Activated effector memory CD4-positive, alpha-beta T cell treated with anti-CD3 and anti-CD28 coated beads, Interleukin-2, amount 50 U/mL, for 16 hours (primary cell): ENCODE results near the gene PDE1C.

Experiments used
- DNase-seq: peaks from one replicate; pipeline ENCODE4 v3.0.0-alpha.2; 2020

PDE1C gene

DNA sequence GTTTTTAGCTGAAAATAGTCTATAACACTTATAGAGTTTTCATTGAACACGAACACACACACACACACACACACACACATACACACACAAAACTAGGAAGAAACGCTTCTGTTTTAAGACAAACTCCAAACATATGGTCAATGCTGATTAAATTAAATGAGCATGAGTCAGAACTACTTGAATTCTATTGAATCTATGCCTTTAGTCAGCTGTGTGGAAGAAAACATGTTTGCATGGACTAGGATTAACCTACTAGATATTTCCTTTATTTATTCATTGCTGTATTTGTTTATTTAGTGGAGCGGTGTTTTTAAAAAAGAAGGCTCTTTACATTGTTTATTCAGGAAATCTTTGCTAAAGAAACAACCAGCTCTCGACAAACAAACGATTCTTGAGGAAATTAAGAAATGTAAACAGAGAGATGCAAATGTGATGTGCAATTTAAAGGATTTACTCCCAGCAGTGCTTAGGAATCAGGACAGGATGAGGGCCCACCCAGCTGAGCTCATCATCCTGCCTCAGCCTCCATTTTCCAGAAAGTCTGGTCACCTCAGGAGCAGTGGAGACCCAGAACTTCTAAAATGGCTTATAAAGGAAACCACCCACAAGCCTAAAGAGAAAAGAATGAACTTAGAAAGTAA lies 83.2 kb downstream of the PDE1C start:
- no peak for DNase-seq

DNA sequence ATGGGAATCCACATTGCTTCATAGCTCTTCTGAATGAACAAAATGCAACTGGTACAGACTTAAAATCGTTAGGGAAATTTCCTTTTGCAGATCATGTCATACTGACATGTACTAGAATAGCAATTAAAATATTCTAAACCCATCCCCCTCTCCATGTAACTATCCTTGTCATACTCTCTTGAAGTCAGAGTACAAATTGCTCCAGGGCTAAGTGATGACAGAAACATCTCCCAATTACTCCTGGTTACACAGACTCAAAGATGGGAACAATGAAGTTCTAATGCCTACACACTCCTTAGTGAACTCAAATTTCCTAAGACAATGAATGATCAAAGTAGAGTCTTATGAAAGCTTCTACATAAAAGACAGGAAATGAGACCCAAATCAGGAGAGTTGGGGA lies 87.2 kb downstream of the PDE1C start:
- no peak for DNase-seq

DNA sequence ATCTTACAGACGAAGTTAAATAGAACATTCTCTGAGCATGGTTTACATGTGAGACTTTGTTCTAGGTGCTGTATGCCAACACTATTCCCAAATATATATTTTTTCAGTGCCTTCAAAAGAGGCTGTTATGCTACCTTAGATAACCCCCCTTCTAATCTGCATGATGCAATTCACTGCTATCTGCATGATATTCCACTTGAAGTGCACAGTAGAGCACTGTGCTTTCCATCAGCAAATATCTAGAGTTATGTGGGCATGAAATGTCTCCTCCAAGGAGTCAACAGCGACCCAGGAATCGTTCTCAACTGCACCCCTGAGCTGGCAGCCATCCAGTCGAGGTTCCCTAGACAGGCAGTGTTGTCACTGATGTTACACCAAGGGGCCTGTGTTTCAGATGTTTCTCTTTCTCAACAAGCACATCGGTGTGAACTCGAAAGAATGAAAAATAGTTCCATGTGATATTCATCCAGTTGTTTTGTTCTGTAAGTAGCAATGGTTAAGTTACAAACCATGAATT lies 88.3 kb downstream of the PDE1C start:
- no peak for DNase-seq

DNA sequence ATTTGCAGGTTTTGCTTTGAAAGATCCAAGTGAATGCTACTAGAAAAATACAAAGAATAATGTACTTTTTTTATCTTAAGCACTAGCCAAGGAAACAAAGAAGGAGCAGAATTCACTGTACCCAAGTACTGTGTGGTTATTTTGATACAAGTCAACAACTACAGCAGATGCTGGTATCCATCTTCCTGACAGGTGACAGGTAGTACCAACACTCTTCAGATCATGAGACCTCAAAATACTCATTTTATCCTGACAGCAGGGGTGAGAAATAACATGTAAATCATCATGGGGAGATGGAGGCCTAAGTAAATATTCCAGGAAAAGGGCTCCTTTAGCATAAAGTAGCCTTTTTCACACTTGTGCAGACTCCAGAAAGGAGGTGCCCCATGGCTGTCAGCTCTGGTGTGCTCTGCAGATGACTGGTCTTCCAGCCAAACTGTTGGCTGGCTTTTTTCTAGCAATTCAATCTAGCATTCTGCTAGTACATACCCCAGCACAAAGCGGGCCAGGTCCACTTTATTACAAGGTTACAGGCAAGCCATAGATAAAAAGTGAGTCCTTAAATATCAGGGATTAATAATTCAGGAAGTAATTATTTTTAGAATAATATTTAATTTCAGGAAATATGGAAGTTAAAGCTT lies 90.4 kb downstream of the PDE1C start:
- DNase-seq: no peak

DNA sequence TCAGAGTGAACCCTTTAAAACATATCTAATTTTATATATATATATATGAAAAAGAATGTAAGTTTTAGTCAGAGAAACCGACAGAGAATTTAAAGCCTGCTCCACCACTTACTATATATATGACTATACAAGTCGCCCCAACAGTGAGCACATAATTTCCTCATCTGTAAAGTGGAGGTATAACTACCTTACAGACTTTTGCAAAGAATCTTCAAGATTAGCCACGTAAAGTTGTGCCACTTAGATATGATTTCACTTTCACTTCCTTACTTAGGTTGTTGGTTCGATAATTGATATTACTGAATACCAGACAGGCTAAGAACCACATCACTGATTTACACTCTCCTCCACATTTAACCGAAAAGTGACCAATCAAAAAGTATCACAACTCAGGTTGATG lies 94.7 kb downstream of the PDE1C start:
- no peak for DNase-seq

DNA sequence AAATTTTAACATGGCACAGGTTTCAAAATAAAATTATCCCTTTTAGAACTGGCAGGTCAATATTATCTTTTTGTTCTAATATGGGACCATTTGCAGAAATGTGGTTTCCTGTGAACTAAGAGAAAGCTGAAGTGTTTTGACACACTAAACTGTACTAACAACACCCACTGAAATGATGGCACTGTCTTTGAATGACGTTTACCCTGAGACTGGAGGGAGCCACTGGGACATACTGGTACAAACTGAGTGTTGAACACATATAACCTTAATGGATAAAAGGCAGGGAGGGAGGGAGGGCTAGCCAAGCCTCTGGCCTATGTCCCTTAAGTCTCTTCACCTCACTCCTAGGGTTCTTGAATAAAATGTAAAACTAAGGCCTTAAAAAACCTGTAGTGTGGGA lies 95.9 kb downstream of the PDE1C start:
- DNase-seq: no peak

DNA sequence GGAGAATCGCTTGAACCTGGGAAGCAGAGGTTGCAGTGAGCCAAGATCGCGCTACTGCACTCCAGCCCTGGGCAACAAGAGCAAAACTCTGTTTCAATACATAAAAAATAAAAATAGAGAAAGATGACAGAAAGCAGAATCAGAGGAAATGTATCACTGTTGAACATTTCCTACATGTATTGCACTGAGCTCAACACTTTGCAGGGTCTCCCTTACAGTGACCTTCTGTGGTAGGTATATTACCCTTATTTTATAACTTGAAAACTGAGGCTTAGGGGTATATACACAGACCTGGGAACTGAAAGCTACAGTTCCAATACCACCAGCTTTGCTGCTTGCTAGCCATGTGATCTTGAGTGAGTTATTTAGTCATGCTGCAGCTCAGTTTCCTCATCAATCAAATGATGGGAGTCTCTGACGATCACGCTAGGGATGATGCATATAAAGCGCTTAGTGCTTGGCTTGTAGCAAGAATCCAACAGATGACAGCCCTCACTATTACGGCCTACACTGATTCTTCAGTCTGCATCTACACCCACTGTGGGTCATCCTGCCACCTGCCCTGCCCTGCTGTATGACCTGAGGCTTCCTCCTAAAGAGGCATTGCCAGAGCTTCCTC lies 99.0 kb downstream of the PDE1C start:
- DNase-seq: no peak

DNA sequence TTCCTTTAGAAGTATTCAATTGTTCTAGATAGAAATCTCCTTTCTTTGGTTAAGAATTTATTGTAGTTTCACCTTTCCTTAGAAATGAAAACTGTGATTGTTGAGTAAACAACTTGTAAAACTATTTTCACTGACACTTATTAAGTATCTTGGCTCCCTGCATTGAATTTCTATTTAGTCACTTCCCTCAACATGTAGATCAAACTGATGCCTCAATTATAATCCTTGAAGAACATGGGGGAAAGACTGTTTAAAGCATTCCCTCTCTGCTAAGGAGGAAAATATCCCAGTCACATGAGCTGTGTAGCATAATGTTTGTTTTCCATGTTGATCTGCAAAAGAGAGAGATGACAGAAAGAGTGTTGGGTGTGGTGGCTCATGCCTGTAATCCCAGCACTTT lies 99.7 kb downstream of the PDE1C start:
- DNase-seq: no peak

DNA sequence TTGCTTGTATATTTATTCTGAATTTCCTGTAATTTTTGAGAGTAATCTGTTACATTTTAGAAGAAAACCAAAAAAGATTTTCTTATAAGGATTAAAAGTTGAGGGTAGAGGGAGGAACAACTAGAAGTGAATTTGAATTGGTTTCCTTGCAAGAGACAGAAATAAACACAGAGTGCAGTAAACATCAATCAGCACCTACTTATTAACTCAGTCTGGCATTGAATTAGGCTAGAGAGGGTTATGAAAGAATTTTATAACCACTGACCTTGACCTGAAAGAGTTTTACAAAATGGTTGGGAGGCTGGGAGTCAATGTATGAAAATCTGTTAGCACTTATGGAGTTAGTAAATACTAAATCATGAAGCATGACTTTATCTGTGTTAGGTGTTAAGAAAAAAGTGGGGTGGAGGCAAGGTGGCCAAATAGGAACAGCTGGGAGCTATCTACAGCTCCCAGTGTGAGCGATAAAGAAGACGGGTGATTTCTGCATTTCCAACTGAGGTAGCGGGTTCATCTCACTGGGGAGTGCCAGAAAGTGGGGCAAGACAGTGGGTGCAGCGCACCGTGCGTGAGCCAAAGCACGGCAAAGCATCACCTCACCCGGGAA lies 106.5 kb downstream of the PDE1C start:
- DNase-seq: no peak

DNA sequence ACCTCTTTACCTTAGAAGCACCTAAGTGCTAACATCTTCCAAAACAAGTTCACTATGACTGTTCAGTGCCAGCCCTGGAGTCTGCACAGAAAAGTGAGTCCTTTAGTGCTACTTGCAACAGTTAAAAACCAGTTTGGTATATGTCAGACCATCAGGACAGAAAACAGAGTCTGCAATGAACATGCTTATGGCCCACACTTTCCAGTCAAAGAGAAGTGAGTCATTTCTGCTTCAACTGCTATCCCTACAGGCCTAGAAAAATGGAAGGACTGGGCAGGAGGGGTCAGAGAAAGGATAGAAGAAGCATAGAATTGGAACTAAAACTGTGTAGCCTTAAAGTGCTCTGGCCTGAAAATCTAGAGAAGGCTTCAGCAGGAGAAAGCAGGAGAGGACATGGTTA lies 108.0 kb downstream of the PDE1C start:
- no peak for DNase-seq

DNA sequence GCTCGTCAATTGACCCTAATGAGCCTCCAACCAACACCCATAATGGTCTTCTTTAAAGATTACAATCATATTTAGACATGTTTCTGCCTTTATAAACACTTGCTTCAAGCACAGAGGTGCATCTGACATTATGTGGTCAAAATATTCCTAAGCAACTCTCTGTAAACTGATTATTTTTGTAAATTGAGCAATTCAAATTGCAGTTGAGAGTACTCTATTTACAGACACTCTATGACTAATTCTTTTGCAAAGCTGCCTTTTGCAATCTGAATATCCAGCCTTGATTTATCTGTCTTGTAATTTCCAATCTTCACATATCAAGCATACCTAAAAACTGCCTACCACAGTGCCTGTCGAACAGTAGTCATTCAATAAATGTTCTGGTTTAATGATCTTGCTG lies 112.0 kb downstream of the PDE1C start:
- no peak for DNase-seq

DNA sequence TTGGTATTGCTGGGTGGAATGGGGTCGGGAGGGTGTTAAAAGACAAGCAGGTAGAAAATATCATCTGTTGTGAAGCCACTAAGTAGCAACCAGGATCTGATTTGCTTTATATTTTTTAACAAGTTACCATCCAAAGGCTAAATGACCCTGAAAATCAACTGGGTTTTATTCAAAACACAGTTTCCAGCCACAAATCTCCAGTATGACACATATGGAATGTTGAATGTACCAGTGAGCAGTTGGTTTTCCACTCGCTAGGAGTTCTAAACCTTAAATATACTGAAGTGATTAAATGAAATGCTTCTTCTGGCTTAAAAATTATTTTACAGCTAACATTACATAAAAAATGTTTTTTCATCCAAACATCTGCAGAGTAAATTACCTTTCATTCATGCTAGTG lies 112.5 kb downstream of the PDE1C start:
- no peak for DNase-seq

DNA sequence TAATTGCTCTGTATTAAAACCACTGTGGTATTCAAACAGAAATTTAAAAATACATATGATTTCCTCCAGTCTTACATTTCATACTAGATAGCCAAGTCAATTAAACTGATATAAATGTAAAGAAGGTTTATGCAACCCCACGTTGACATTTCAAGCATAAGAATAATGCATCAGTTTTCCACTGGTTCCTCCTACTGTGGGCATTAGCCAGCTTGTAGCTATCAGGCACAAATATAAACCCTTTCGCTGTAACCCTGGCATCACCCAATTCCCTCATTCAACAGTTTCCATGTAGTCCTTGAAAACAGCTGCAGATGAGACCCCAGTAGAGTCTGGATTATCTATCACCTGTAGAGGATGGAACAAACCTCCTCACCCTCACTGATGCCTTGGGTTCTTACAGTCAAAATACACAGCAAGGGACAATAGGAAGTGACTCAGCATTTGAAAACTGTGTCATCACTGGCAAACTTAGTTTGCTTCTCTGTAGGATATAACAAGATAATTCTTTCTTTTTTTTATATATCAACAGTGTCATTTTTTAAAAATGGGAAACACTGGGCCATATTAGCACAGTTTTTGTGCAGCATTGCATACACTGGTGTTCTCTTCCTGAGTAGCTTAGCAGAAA lies 113.0 kb downstream of the PDE1C start:
- no peak for DNase-seq

DNA sequence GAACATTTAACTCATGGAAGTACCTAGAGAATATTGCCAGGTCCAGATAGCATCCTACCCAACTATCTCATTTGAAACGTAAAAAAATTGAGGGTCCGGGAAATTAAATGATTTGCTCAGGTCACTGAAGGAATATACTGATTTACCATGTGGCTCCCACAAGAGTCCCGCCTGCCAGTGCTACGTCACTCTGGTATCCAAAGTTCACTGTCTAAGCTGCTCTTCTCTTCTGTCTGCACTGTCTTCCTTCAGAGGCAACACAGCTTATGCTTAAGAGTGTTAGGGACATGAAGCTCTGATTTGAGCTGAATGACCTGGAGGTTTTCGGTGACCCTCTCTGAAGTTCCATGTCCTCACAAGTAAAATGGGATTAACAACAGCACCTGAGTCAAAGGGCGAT lies 114.6 kb downstream of the PDE1C start:
- DNase-seq: no peak

DNA sequence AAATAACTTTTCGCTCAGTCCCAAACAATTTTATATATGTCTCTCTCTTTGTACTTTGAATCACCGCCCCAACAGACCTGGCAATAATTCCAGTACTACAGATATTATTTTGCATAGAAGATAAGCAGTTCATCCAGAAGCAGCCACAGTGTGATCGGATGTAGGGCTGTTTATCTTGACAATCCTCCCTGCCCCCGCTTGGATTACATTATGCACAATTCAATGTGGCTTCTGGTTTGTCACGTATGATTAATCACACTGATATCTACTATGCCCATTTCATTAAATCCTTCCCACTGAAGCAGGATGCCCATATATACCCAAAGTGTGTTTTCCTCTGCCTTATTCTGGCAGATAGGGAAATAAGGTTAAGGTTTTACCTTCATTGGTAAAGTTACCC lies 115.2 kb downstream of the PDE1C start:
- DNase-seq: no peak

DNA sequence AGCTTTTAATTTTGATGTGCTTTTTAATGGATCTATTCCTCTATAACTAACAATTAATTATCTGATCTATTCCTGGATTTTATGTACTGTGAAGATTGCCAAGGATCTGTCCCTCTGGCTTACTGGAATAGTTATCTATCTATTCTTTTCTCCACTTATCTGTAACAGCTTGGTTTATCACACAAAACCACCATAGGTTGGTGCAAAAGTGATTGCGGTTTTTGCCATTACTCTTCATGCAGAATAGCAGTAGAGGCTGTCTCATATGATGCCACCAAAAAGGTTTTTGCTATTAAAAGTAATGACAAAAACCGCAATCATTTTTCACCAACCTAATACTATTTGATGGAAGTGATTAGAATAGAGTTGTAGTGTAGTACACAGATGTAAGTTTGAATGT lies 115.7 kb downstream of the PDE1C start:
- DNase-seq: no peak

DNA sequence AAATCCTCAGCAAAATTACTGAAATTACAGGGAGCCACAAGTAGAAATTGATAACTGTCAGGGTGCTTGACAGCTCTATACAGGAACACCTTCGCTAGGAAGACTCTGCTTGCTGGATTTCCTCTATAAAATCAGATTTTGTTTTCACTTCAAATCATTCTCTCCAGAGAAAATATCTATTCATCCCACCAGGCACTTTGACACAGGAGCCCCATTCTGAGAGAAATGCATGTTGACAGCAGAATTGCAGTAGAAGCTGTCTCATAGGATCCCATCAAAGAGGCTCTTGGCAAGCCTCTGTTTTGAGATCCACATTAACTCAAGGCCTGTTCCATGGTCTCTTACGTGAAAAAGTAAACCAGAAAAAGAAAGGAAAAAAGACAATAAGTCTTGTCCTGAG lies 116.8 kb downstream of the PDE1C start:
- DNase-seq: no peak

DNA sequence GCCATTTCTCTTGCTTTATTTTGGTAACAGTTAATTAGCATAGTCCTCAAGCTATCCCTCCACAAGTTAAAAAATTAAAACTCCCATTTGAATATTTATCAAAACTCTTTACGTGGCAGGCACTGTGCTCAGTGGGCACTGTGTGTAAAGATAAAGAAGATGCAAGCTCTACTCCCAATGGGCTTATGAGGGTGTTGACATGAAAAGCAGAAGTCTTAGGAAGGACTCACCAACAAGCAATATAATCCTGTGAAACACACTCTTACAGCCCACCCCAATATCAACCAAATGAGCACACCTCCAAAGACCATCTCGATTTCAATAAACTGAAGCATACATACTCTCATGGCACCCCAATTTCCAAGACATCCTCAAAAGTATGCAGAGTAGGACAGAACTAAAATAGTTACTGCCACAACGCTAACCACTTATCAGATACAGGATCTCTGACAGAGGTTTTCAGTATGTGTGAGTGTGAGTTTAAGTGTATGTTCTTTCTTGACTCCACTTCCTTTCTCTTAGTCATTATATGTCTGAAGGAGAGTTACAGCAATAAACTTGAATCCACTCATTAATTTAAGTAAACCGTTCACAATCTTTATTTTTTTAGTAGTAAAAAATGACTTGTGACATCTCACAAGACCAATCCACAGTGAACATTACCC lies 120.0 kb downstream of the PDE1C start:
- DNase-seq: no peak

DNA sequence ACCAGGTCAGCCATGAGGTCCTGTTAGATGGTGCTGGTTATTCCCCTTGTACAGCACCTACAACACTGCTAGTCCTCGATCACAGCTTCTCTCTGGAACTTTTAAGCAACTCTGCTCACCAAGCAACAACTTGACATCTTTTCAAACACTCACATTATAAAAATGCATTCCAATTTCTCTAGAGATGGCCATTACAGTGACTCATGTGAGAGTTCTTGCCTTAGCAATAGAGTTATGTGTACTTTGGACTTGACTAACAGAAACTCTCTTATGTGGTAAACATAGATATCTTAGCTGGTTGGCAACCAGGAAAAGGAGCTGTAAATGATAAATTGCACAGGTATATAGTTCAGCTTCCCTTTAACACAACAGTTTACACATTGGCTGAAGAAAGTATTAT lies 122.2 kb downstream of the PDE1C start:
- DNase-seq: no peak

DNA sequence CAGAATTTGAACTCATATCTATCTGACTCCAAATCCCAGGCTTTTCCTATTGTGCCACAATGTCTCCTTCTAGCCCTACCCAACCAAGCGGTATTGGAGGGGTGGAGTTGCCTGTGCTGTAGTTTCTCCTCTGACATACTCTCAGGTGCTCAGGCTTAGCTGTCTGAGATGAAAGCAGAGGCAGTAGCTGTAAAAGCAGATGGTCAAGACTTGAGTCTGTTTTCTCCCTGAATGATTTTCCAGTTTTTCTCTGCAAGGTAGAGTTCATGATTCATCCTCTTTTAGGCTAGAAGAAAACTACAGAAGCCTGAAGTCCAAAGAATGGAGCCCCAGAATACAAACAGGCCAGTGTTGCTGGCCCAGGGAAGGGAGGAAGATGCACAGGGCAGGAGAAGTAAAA lies 130.0 kb downstream of the PDE1C start:
- no peak for DNase-seq

DNA sequence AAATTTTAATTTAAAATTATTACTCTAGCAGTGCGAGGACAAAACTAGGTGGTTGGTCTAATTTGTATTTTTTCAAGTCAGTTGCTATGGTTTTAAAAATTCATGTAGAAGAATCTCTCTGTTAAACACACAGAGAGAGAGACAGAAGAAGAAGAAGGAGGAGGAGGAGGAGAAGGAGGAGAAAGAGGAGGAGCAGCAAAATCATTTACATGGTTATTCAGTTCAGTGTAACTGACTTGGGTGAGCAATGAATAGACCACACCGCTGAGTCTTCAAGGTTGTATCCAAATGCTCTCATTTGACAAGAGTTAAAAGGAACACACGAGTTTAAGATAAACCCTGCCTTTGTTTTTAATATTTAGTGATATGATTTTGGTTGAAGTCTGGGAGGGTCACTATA lies 131.1 kb downstream of the PDE1C start:
- no peak for DNase-seq

DNA sequence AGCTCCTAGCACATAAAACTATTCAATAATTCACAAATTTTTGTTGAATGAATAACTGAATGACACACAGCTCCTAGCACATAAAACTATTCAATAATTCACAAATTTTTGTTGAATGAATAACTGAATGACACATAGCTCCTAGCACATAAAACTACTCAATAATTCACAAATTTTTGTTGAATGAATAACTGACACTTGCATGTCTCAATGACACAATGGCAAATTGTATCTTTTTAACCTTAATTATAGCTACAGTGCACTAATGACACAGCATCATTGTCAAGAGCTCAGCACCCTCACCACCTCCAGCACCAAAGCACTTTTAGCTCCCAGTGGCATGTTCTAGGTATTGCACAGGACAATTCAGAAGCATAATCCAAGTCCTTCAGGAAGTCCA lies 131.6 kb downstream of the PDE1C start:
- no peak for DNase-seq

DNA sequence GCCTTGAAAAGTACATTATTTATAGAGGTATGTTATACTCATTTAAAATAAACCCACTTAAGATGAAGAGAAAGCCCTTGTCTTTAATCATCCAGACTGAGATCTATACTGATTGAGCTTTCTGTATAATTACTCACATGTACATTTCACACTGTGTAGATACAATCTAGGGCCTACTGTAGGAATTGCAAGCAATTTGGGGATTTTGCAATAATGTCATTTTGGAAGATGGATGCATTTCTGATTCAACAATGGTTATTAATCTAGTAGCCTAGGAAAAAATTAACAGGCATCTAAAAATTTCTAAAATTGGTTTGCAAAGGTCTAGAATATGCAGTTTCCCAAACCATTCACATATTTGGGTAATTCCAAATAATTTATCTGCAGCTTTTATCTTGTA lies 132.2 kb downstream of the PDE1C start:
- DNase-seq: no peak
